ENCODE data around the gene CYP2E1. TPM values are rescaled to one million over a fixed set of nuclear protein-coding genes. Genes with fewer than 3 reads are reported as not detected.
A peak's percentile ranks its signal among the peaks of the same experiment; 100 is the strongest.
"Not testable (repeated sequence)": the region's sequence is repeated elsewhere in the genome, so short reads cannot be mapped to it uniquely, and the experiment has no call there.

Gene CYP2E1
- total RNA-seq, 1 donor from 2014 or later: 2.7 TPM

DNA sequence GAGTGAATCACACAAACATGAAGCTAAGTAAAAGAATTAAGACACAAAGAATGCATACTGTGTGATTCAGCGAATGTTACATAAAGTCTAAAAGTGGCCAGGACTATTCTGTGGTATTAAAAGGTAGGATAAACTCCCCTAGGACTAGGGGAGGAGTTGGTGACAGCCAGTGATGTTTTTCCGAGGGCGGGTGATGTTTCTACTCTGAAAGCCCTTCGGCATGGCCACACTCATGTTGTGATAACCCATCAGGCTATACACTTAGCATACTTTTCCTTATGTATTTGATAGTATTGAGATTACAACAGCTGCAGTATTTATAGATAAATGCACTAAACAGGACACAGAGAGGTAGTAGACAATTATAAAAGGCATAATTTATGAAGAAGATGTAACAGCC, 15.8 kb upstream of the CYP2E1 start:
- H3K4me1 Mint-ChIP-seq (ENCODE audit: low read depth): no peaks in the 10 kb centered on the region
- no peak overlapping the region for H3K27ac Mint-ChIP-seq (ENCODE audit: unreplicated experiment)
- DNase-seq (ENCODE audit: low spot score): no peak
- peaks cover 11% of the 10 kb centered on the region for H3K27me3 Mint-ChIP-seq (ENCODE audit: low read depth)
- no peak for TF ChIP-seq CTCF (IDR thresholded peaks at IDR 0.05)
- H3K36me3 Mint-ChIP-seq (ENCODE audit: low read depth): peaks cover 9% of the 10 kb centered on the region
- peaks cover 24% of the 10 kb centered on the region for H3K9me3 Mint-ChIP-seq (ENCODE audit: low read depth)
- H3K4me3 Mint-ChIP-seq (ENCODE audit: unreplicated experiment): no peak overlapping the region

GRCh38 chr10:133511907-133512528, 15.1 kb upstream of the CYP2E1 start:
- no peak for DNase-seq (ENCODE audit: low spot score)
- no peak for TF ChIP-seq CTCF (IDR thresholded peaks at IDR 0.05)
- H3K27ac Mint-ChIP-seq (ENCODE audit: unreplicated experiment): no peak overlapping the region
- peaks cover 13% of the 10 kb centered on the region for H3K27me3 Mint-ChIP-seq (ENCODE audit: low read depth)
- H3K4me3 Mint-ChIP-seq (ENCODE audit: unreplicated experiment): no peak overlapping the region
- peaks cover 24% of the 10 kb centered on the region for H3K9me3 Mint-ChIP-seq (ENCODE audit: low read depth)
- peaks cover 9% of the 10 kb centered on the region for H3K36me3 Mint-ChIP-seq (ENCODE audit: low read depth)
- no peaks in the 10 kb centered on the region for H3K4me1 Mint-ChIP-seq (ENCODE audit: low read depth)

DNA sequence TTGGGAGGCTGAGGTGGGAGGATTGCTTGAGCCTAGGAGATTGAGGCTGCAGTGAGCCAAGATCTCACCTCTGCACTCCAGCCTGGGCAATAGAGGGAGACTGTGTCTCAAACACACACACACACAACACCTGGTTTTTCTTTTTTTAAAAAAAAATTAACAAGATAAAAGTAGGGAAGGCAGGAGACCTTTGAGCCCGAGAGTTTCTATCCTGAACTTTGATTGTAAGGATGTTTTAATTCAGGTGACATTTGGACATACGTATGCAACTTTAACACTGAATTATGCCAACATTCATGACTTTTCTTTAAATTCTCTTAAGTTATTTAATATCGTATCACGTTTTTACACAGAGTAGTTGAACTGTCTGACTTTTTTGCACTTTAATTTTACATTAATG, 11.7 kb upstream of the CYP2E1 start:
- Mint-ChIP-seq H3K36me3 (ENCODE audit: low read depth) (peaks cover 2% of the 10 kb centered on the region), H3K9me3 (ENCODE audit: low read depth) (peaks cover 17% of the 10 kb centered on the region), H3K27me3 (ENCODE audit: low read depth) (peaks cover 14% of the 10 kb centered on the region), H3K4me1 (ENCODE audit: low read depth) (no peaks in the 10 kb centered on the region), H3K4me3 (ENCODE audit: unreplicated experiment) (no peak overlapping the region), H3K27ac (ENCODE audit: unreplicated experiment) (no peak overlapping the region)
- DNase-seq (ENCODE audit: low spot score): no peak
- no peak for TF ChIP-seq CTCF (IDR thresholded peaks at IDR 0.05)

- peaks cover 16% of the 10 kb centered on the region for H3K9me3 Mint-ChIP-seq (ENCODE audit: low read depth)
- H3K27ac Mint-ChIP-seq (ENCODE audit: unreplicated experiment): no peak overlapping the region
- DNase-seq (ENCODE audit: low spot score): no peak
- H3K4me1 Mint-ChIP-seq (ENCODE audit: low read depth): no peaks in the 10 kb centered on the region
- no peak for TF ChIP-seq CTCF (IDR thresholded peaks at IDR 0.05)
- H3K4me3 Mint-ChIP-seq (ENCODE audit: unreplicated experiment): no peak overlapping the region
- peaks cover 12% of the 10 kb centered on the region for H3K27me3 Mint-ChIP-seq (ENCODE audit: low read depth)
- no peaks in the 10 kb centered on the region for H3K36me3 Mint-ChIP-seq (ENCODE audit: low read depth)
Measured at GRCh38 chr10:133516057-133516456, 11.1 kb upstream of the CYP2E1 start.

GRCh38 chr10:133518517-133518916, 8.6 kb upstream of the CYP2E1 start:
- DNase-seq (ENCODE audit: low spot score); H3K36me3 Mint-ChIP-seq (ENCODE audit: low read depth); H3K27me3 Mint-ChIP-seq (ENCODE audit: low read depth); H3K4me1 Mint-ChIP-seq (ENCODE audit: low read depth); H3K27ac Mint-ChIP-seq (ENCODE audit: unreplicated experiment); H3K4me3 Mint-ChIP-seq (ENCODE audit: unreplicated experiment): not testable (repeated sequence)
- H3K9me3 Mint-ChIP-seq (ENCODE audit: low read depth): peaks cover 31% of the 10 kb centered on the region

DNA sequence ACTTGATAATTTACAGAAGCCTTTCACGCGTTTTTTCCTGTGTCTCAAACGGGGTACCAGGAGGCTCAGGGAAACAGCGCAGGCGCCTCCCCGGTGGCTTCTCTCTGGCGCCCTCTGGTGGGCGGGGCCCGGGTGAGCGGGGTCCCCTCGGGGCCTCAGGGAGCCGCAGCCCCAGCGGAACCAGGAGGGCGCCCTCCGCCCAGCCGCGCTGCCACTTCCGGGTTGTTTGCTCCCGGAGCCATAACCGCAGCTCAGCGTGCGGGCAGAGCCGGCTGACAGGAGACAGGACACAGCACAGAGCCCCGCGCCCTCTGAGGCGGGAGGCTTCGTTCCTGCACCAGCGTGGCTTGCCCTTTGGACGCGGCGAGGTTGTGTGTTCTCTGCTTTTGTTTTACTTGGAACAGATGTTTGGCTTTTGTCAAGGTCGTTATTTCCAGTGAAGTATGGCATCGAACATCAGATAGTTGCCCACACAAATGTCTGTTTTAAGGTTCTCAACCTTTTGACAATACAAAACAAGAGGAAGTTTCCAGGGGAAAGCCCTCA, 6.9 kb upstream of the CYP2E1 start:
- Mint-ChIP-seq H3K9me3 (ENCODE audit: low read depth) (peaks cover 34% of the 10 kb centered on the region), H3K4me1 (ENCODE audit: low read depth) (no peaks in the 10 kb centered on the region), H3K27me3 (ENCODE audit: low read depth) (peaks cover 3% of the 10 kb centered on the region), H3K36me3 (ENCODE audit: low read depth) (peaks cover 1% of the 10 kb centered on the region), H3K4me3 (ENCODE audit: unreplicated experiment) (no peak overlapping the region), H3K27ac (ENCODE audit: unreplicated experiment) (no peak overlapping the region)
- TF ChIP-seq CTCF (IDR thresholded peaks at IDR 0.05): peak; percentile 37
- no peak for DNase-seq (ENCODE audit: low spot score)
